Stimulated activated CD8-positive, alpha-beta memory T cell treated with anti-CD3 and anti-CD28 coated beads, Interleukin-12 subunit alpha, Interleukin-12 subunit beta, amount 100 ng/mL, for 1 hour (primary cell): ENCODE data around the gene CRB3.

Experiments
- DNase-seq: peaks from one replicate; pipeline ENCODE4 v3.0.0-alpha.2; 2020; ENCODE audit warnings: low read depth

CRB3 gene

DNA sequence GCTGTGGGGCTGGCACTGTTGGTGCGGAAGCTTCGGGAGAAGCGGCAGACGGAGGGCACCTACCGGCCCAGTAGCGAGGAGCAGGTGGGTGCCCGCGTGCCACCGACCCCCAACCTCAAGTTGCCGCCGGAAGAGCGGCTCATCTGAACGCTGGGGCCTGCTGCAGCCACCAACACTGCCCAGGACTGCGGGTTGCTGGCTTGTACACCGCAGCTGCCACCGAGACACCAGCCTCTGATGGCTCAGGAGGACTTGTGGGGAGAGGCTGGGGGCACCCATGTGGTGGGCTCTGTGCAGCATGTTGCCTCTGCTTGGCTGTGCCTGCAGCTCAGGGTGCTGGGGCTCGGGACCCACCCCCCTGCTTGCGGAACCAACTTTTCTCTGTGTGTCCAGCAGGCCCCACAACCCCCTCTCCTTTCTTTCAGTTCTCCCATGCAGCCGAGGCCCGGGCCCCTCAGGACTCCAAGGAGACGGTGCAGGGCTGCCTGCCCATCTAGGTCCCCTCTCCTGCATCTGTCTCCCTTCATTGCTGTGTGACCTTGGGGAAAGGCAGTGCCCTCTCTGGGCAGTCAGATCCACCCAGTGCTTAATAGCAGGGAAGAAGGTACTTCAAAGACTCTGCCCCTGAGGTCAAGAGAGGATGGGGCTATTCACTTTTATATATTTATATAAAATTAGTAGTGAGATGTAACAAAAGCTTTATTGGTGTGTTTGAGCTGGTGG, 2.6 kb downstream of the CRB3 start:
- no peak for DNase-seq

DNA sequence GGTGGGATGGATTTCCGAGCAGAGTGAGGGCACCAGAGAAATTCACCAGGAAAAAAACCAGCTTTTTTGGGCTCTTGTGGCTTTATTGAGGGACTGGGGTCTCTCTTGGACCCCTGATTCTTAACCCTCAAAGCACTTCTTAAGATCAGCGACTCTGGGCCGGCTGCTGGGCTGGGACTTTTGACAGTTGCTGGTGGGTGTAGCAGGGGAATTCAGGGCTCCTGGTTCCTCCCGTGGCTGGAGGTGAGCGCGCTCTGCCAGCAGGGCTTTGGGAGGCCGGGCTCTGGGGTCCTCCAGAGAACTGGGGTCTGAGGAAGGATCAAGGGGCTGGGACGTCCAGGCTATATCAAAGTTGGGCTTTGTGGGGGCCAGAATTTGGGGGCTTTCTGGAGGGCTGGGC, 3.3 kb downstream of the CRB3 start:
- DNase-seq = no peak

DNA sequence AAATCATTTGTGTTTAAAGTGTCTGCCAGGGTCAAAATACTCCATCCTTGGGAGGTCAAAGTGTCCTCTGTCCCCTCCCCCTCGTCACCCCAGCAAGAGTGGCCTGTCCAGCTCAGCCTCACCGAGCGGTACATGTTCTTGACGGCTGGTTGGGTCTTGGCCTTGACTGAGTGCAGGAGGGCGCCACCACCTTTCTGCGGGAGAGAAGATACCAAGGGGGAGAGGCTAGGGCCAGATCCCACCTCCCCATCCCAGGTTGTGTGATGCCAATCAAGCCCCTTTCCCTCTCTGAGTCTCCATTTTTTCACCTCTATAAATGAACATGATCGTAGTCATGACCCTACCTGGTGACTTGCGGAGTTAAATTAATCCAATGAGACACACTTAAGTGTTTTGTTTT, 6.1 kb downstream of the CRB3 start:
- no peak for DNase-seq

DNA sequence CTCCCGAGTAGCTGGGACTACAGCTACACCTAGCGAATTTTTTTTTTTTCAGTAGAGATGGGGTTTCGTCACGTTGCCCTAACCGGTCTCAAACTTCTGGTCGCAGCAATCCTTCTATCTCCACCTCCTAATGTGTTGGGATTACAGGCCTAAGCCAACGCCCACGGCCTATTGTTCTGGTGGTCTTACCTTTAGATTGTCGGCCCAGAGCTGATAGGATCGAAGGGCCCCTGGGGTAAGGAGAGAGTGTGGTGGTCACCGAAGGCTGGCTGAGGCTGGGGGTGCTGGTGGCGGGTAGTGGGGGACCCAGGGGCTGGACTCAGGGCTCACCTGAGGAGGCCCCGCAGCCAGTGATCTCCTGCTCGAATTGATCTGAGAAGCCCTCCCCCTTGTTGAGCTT, 7.0 kb downstream of the CRB3 start:
- DNase-seq = no peak

DNA sequence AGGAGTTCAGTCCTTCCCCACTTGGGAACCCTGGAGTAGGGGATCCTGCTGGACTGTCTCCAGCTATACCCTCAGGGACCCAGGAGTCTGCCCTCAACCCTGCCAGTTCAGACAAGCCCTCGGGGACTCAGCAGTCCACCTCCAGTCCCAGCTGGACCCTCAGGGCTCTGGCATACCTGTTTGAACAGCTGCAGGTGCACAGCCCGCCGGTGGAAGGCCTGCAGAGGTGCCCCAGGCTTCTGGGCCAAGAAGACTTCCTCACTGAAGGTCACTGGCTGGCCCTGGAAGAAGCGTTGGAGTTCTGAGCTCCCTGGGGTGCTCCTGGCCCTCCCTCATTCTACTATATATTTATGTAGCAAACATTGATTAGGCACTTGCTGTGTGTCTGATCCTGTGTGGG, 8.6 kb downstream of the CRB3 start:
- DNase-seq = no peak

DNA sequence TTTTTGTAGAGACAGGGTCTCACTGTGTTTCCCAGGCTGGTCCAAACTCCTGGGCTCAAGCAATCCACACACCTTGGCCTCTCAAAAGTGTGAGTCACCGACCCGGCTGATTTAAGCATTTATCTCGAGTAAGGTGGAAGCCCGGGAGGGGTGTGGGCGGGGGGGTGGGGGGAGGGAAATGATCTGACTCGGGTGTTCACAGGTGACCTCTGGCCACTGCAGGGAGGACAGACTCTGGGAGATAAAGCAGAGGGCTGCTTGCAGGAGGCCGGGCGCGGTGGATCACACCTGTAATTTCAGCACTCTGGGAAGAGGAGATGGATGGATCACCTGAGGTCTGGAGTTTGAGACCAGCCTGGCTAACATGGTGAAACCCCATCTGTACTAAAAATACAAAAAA, 9.6 kb downstream of the CRB3 start:
- no peak for DNase-seq

DNA sequence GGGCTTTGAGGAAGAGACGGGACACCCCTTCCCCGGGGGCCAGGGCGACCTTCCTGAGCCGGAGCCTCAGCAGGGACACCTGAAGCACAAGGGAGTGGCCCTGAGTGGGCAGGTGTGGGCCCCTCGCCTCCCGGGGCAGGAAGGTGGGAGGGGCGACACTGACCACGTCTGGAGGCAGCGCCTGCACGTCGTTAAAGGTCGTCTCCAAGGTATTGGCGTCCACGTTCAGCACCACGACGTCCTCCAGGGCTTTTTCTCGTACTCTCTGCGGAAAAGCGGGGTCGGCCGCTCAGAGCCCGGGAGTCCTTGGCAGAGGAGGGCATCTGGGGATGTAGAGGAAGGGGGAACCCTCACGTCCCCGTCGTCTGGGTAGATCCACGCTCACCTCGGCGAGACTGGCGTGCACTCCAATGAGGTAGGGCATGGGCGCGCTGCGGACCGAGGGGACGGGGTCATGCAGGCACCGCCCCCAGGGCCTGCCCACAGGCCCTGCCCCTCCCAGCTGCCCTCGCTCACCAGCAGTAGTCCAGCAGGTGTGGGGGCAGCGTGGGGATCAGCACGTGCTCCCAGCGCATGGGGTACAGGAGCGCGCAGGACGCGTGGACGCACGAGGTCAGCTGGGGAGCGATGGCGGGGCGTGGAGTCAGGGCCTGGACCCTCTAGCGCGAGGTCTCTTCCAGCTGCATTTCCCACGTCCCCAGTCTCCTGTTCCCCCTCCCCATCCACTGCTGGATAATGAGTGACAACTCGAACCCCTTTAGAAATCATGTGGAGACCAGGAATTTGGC, 11.4 kb downstream of the CRB3 start:
- no peak for DNase-seq

DNA sequence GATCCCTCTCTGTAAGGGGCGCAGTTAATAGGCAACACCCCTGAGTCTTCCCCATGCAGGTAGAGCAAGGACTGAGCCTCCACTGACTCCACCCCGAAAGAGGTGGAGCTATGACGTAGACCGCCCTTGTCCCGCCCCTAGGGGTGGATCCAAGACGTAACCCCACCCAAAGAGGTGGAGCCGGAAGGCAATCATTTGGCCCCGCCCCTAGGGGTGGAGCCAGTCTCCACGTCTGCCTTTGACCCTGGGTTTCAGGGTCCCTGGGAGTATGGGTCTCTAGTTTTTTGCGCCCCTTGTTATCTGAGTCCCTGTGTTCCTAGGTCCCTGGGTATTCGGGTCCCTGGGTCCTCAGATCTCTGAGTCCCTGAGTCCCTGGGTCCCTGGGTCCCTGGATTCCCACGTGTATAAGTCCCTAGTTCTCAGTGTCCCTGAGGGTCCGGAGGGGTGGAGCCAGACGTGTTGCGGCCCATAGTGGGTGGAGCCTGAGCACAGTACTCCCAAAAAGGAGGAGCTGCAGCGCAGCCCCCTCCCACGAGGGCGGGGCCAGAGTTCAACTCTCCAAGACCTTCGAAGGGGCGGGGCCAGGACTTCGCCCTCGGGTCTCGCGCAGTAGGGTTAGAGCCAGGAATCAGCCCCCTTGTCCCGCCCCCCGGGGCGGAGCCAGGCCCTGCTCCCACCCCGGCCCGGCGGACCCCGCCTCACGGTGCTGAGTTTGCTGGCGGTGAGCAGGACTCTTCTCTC, 12.3 kb downstream of the CRB3 start:
- peak; percentile 30 for DNase-seq

DNA sequence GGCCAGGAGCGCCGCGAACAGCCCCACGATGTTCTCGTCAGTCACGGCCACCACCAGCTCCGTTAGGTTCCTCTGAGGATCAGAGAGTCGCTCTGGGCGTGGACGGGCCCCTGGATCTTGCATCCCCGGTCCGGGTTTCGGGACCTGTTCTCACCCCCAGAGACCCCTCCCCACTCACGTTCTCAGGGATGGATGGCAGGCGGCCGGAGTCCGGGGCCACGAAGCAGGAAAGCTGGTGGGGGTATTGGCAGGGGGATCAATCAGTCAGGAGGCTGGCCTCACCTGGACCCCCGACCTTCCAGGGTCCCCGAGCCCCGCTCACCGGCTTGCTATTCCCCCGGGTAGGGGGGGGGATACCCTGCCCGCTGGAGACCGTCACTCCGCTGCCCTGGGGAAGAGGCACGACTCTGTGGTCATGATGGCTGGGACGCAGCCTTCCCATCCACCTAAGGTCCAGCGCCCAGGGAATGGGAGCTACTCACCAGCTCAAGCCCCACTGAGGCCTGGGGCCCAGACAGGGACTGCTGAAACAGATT, 12.9 kb downstream of the CRB3 start:
- DNase-seq = no peak

DNA sequence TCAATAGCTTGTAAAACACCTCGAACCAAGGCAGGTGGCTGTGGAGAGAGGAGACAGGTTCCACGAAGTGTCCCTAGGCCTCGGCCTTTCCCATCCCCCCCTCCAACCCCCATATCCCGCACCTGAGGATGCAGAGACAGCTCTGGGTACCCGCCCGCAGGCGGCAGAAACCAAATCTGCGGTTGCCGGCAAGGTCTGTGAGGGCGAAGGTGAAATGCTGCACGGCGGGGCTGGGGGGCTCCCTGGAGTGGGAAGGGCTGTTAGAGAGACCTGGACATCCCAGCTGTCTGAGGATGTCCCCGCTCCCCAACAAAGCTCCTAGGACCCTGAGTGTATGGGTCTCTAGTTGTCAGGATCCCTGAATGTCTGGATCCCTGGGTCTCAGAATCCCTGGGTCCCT, 14.7 kb downstream of the CRB3 start:
- no peak for DNase-seq

DNA sequence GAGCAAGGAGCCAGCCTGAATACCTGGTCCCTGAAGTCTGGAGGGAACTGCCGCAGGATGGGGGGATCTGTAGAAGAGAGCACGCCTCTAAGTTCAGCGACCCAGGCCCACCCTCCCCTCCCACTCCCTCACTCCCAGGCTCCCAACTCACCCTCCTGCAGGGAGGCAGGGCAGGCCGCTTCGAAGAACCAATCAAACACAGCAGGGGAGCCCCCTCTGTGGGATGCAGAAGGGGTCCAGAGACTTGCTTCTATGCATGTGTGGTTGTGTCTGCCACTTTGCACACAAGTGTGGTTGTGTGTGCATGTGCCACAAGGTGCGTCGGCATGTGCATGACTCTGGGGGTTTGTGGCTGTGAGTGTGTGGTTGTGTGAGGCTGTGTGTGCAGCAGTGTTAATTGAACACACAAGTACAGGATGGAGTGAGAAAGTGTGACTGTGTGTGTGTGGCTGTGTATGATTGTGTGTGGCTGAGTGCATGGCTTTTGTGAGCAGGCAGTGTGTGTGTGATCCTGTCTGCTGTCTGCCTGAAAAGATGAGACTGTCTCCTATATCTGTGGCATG, 15.8 kb downstream of the CRB3 start:
- no peak for DNase-seq

DNA sequence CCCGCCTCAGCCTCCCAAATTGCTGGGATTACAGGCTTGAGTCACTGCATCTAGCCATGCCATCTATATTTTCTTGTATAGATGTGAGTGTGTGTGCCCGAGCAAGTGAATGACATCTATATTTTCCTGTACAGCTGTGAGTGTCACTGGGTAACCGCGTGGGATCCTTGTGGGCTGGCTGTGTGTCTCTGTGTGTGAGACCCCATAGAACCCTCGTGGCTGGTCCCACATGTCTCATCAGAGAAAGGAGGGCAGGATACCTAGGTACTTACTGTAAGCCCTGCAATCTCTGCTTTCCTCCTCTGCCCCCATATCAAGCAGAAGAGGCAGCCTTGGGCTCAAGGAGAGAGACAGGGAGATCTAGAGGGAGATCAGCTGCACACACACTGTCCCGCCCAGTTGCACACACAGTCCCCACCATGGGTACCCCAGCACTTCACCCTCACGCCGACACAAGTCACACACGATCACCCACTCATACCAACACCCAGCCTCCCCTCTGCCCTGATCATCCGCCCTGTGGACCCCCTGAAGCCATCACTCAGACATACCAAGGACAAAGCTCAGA, 16.9 kb downstream of the CRB3 start:
- no peak for DNase-seq

DNA sequence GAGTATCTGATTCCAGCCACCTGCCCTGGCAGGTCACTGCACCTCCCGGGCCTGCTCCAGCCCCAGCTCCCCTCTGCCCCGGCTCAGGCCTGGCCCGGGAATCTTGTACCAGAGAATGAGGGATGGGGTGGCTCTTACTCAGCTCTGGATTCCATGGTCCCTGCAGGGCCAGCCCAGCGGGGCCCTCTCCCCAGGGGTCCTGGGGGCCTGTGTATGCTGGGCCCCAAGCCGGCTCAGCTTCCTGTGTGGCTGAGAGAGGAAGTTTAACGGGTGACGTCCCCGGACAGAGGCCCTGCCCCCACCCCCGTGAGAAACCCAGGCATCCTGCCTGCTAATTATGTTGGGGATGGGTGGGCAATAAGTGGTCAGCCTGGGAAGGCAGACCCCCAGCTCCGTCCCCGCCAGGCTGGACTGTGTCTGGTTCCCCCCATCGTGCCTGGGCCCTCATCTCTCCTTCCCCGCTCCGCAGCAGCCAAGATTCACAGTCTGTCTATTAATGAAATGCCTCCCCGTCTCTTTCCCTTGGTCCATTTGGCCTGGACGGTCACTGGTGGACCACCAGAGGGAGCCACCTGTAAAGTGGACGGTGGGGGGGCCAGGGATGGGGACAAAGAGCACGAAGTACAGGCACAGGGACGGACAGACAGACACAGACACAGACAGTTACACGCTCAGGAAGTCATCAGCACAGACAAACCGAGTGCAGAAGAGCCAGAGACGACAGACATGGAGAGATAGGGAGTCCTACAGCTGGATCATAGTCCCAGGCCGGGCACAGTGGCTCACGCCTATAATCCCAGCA, 17.7 kb downstream of the CRB3 start, which contains the start of gene DENND1C:
Gene DENND1C, minus strand, starts transcription at position 247 of the 802 bp plus-strand sequence. Its CDS starts 92 bp downstream, at position 155.
- DNase-seq = peak; percentile 54

DNA sequence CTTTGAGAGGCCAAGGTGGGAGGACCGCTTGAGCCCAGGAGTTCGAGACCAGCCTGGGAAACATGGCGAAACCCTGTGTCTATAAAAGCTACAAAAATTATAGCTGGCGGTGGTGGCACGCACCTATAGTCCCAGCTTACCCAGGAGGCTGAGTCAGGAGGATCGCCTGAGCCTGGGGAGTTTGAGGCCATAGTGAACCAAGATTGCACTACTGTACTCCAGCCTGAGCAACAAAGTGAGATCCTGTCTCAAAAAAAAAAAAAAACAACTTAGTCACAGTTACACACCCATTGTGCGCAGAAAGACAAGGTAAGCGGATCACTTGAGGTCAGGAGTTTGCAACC, 18.2 kb downstream of the CRB3 start:
- no peak for DNase-seq

DNA sequence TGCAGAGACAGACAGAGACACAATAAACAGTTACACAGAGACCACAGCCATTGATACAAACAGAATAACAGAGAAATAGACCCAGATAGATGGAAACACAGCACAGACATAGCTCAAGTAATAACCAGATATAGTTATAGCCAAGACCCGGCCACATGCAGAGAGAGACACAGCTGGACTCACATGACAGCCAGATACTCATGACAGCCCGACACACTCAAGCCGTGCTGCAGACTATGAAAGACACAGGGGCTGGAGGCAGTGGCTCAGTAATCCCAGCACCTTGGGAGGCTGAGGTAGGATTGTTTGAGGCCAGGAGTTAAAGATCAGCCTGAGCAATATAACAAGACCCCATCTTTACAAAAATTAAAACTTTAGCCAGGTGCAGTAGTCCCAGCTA, 19.2 kb downstream of the CRB3 start:
- no peak for DNase-seq

DNA sequence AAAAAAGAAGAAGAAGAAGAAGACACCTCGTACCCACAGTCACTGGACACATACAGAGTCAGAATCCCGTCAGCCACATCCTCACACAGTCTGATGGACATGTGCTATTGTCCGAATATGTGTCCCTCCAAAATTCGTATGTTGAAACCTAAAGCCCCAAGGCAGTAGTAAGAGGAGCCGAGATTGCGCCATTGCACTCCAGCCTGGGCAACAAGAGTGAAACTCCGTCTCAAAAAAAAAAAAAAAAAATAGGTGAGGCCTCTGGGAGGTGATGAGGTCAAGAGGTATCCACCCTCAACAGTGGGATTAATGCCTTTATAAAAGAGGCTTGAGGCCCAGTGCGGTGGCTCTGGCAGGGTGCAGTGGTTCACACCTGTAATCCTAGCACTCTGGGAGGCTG, 20.2 kb downstream of the CRB3 start:
- no peak for DNase-seq

DNA sequence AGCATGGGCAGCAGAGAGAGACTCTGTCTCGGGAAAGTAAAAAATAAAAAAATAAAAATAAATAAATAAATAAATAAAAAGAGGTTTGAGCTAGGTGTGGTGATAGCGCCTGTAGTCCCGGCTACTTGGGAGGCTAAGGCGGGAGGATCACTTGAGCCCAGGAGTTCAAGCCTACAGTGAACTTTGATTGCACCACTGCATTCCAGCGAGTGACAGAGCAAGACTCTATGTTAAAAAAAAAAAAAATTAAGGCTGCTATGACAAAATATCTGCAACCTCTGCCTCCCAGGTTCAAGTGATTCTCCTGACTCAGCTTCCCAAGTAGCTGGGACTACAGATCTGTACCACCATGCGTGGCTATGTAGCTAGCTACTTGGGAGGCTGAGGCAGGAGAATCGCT, 20.8 kb downstream of the CRB3 start:
- DNase-seq = no peak

DNA sequence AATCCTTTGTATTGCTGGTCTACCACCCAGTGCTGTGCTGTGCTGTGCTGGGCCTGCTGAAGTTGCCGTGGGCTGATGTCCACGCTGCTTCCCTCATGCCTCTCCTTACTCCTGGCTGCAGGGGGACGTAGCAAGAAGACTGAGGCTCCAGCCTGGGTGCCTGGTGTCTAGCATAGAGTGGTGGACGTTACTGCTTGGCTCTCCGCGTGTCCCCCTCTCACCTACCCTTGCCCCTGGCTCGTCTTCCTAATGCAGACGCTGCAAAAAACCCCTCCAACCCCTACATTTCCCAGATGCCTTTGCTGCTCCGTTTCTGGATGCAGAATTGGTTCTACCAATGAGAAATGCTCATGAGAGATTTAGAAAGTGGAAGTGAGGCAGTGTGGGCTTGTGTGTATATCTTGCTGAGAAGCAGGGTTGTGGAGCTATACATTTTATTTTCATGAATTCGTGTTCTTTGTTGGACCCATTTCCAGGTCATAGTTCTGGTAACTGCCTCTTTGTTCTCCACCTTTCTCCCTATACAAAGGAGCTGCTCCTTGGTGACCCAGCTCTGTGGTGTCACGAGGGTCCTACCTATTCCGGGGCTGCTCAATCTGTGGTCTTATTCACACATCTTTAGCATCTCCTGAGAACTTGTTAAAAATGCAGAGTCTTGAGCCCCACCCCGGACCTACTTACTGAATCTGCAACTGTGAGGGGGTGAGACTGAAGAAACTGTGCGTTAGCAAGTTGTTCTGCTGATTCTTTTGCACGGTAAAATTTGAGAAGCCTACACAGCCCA, 25.4 kb downstream of the CRB3 start:
- no peak for DNase-seq

DNA sequence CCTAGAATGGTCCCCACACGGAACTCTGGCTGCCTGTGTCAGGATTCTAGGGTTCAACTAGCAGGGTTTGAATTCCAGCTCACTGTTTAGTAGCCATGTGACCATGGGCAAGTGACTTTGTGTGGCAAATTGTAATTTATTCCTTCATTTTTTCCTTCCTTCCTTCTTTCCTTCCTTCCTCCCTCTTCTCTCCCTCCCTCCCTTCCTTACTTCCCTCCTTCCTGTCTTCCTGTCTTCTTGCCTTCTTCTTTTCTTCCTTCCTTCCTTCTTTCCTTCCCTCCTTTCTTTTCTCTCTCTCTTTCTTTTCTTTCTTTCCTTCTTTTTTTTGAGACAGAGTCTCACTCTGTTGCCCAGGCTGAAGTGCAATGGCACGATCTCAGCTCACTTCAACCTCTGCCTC, 26.1 kb downstream of the CRB3 start:
- DNase-seq = no peak

DNA sequence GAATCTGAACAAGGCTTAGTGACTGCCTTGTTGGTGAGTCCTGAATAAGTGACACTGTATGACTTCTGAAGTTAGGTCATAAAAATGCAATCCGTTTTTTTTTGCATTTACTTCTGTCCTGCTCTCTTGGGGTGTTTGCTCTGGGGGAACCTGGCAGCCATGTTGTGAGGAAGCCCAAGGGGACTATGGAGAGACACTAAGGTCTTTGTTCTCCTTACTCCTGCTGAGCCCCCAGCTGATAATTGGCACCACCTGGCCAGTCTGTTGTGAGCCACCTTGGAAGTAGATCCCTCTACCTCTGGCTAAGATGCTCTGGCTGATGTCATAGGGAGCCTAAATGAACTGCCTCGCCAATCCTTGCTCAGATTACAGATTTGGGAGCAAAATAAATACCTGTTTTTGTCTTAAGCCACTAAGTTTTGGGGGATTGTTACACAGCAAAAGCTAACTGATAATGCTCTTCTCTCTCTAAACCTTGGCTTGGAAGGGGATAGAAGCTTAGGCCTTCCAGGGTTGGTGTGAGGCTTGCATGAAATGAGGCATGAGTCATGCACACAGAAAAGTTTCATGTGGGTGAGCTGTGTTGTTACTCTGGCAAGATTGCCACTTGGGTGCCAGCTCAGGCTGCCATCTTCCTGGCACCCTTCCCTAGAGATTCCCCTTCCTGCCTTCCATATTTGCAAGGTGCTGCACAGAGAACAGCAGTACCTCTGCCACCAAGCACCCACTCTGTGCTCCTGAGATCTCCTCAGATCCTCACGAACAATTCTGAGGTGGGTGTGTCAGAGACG, 27.9 kb downstream of the CRB3 start:
- DNase-seq = no peak
